Astrocyte (in vitro differentiated cells and primary cell): ENCODE results near the gene RASGRF1. TPM values are rescaled to one million over a fixed set of nuclear protein-coding genes. Genes with fewer than 3 reads are reported as not detected.

ENCODE experiments used
- DNase-seq: peaks from one replicate; pipeline ENCODE4 v3.0.0-alpha.2; 2010; ENCODE audit warnings: low read depth
- FAIRE-seq: peaks from 2 replicates; lab custom pipeline; 2011; peaks lifted over from hg19 to GRCh38; lab: Jason Lieb, UNC
- H2AFZ ChIP-seq: 2 replicates; pipeline ENCODE4 v1.6.0; 2012; ENCODE audit warnings: low read depth, low read length, inconsistent platforms
- H3K27ac ChIP-seq: 2 replicates; pipeline ENCODE4 v1.5.1; 2011; ENCODE audit warnings: low read depth, low read length, inconsistent platforms
- H3K27me3 ChIP-seq: 2 replicates; pipeline ENCODE4 v1.6.0; 2011; ENCODE audit warnings: low read length, inconsistent platforms; ENCODE audit not compliant: insufficient read depth
- H3K36me3 ChIP-seq: 2 replicates; pipeline ENCODE4 v1.5.1; 2011; ENCODE audit warnings: low read length, inconsistent platforms; ENCODE audit not compliant: insufficient read depth
- H3K4me1 ChIP-seq: 2 replicates; pipeline ENCODE4 v1.5.1; 2011; ENCODE audit warnings: low read length, inconsistent platforms; ENCODE audit not compliant: insufficient read depth
- H3K4me2 ChIP-seq: 2 replicates; pipeline ENCODE4 v1.6.0; 2012; ENCODE audit warnings: low read length, inconsistent platforms
- H3K4me3 ChIP-seq: 2 replicates; pipeline ENCODE4 v1.5.1; 2011; ENCODE audit warnings: low read depth, mild to moderate bottlenecking, low read length, inconsistent platforms; ENCODE audit not compliant: insufficient read depth
- H3K79me2 ChIP-seq: 2 replicates; pipeline ENCODE4 v1.6.0; 2012; ENCODE audit warnings: mild to moderate bottlenecking, low read length, inconsistent platforms; ENCODE audit not compliant: insufficient read depth
- H3K9ac ChIP-seq: 2 replicates; pipeline ENCODE4 v1.6.0; 2012; ENCODE audit warnings: mild to moderate bottlenecking, low read length, inconsistent platforms
- H3K9me3 ChIP-seq: 2 replicates; pipeline ENCODE4 v1.5.1; 2012; ENCODE audit warnings: low read depth, mild to moderate bottlenecking, low read length, inconsistent platforms; ENCODE audit not compliant: insufficient read depth
- H4K20me1 ChIP-seq: 2 replicates; pipeline ENCODE4 v1.6.0; 2012; ENCODE audit warnings: low read length, inconsistent platforms; ENCODE audit not compliant: insufficient read depth
- H3K27ac Mint-ChIP-seq: one replicate; pipeline ENCODE4 v1.8.0; 2021; ENCODE audit warnings: mild to moderate bottlenecking, mixed read lengths; ENCODE audit not compliant: unreplicated experiment
- H3K27me3 Mint-ChIP-seq: one replicate; pipeline ENCODE4 v1.8.0; 2021; ENCODE audit warnings: low read depth, mixed read lengths; ENCODE audit not compliant: unreplicated experiment
- H3K36me3 Mint-ChIP-seq: one replicate; pipeline ENCODE4 v1.8.0; 2021; ENCODE audit warnings: low read depth, mixed read lengths; ENCODE audit not compliant: unreplicated experiment
- H3K4me1 Mint-ChIP-seq: one replicate; pipeline ENCODE4 v1.8.0; 2021; ENCODE audit warnings: low read depth, mixed read lengths; ENCODE audit not compliant: unreplicated experiment
- H3K4me3 Mint-ChIP-seq: one replicate; pipeline ENCODE4 v1.8.0; 2021; ENCODE audit warnings: mild to moderate bottlenecking, moderate library complexity, mixed read lengths; ENCODE audit not compliant: unreplicated experiment
- H3K9me3 Mint-ChIP-seq: one replicate; pipeline ENCODE4 v1.8.0; 2021; ENCODE audit warnings: mild to moderate bottlenecking, mixed read lengths; ENCODE audit not compliant: unreplicated experiment
- EZH2 ChIP-seq: IDR thresholded peaks from 2 replicates; pipeline ENCODE4 v1.6.1; 2012; ENCODE audit warnings: mild to moderate bottlenecking, low read length, inconsistent platforms; ENCODE audit not compliant: insufficient read depth
- total RNA-seq: library from RNA; stranded (reverse); gene quantifications from 2 replicates; pipeline ENCODE4 v1.2.1, GENCODE V29; 2021
- TF ChIP-seq, protein P1 (sequence below): IDR thresholded peaks from 2 replicates; pipeline ENCODE4 v1.5.1; 2011; ENCODE audit warnings: low read depth, mild to moderate bottlenecking, inconsistent platforms, low read length, moderate library complexity; ENCODE audit not compliant: insufficient read depth

Gene RASGRF1
- total RNA-seq, 1 donor from 2014 or later: 1.2 TPM

DNA sequence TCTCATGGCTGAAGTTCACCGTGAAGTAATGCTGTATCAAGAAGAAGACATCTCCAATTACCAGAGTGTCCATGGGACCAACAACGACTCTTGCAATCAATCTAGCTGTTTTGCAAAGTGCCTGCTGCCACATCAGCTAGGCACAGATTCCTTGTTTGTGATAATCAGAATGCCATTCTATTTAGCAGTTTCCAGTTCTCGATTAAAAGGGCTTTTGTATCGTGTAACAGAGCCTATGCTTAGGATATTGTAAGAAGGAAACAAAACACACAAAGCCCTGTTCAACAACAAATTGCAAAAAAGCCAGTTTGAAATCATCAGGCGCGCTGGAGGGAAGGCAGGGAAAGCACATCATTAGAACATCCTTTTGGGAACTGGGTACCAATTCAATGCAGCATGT is 26.1 kb downstream of the RASGRF1 start:
- Mint-ChIP-seq H3K4me3 (no peak overlapping the region), H3K36me3 (no peaks in the 10 kb centered on the region), H3K27ac (no peak overlapping the region), H3K27me3 (peaks cover 52% of the 10 kb centered on the region), H3K9me3 (peaks cover 4% of the 10 kb centered on the region), H3K4me1 (no peaks in the 10 kb centered on the region)
- no peaks in the 10 kb centered on the region for H4K20me1 ChIP-seq
- no peak overlapping the region for H3K4me2 ChIP-seq
- FAIRE-seq: no peak
- no peak overlapping the region for H3K27ac ChIP-seq
- H3K9ac ChIP-seq: no peak overlapping the region
- no peak overlapping the region for H3K4me3 ChIP-seq
- no peak for TF ChIP-seq EZH2
- TF ChIP-seq, protein P1, sequence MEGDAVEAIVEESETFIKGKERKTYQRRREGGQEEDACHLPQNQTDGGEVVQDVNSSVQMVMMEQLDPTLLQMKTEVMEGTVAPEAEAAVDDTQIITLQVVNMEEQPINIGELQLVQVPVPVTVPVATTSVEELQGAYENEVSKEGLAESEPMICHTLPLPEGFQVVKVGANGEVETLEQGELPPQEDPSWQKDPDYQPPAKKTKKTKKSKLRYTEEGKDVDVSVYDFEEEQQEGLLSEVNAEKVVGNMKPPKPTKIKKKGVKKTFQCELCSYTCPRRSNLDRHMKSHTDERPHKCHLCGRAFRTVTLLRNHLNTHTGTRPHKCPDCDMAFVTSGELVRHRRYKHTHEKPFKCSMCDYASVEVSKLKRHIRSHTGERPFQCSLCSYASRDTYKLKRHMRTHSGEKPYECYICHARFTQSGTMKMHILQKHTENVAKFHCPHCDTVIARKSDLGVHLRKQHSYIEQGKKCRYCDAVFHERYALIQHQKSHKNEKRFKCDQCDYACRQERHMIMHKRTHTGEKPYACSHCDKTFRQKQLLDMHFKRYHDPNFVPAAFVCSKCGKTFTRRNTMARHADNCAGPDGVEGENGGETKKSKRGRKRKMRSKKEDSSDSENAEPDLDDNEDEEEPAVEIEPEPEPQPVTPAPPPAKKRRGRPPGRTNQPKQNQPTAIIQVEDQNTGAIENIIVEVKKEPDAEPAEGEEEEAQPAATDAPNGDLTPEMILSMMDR: no peak
- no peaks in the 10 kb centered on the region for H3K36me3 ChIP-seq
- H3K9me3 ChIP-seq: no peaks in the 10 kb centered on the region
- H3K4me1 ChIP-seq: no peaks in the 10 kb centered on the region
- no peak overlapping the region for H2AFZ ChIP-seq
- DNase-seq: no peak
- H3K79me2 ChIP-seq: no peaks in the 10 kb centered on the region
- peaks cover 4% of the 10 kb centered on the region for H3K27me3 ChIP-seq

DNA sequence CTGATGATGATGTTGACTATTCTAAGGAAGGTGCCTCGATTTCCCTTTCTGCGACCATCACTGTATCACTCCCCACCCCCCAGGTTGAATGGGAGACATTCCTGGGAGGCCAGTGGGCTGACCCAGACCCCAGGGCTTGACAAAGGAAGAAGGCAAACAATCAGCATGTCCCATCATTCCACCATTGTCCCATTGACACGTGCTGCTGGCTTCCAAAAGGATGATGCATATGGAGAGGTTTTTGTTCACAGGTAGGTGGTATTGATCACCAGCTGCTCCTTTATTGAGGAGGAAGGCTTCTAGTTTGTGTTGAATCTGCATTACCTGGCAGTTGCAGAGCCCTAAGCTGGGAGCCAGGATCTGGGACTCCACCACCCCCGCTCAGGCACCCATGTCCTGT is 30.4 kb downstream of the RASGRF1 start:
- no peak overlapping the region for H3K4me3 Mint-ChIP-seq
- DNase-seq (no peak), FAIRE-seq (no peak)
- H3K4me1 Mint-ChIP-seq: no peaks in the 10 kb centered on the region
- H3K36me3 ChIP-seq: no peaks in the 10 kb centered on the region
- no peak overlapping the region for H3K27ac Mint-ChIP-seq
- no peaks in the 10 kb centered on the region for H3K79me2 ChIP-seq
- H3K36me3 Mint-ChIP-seq: no peaks in the 10 kb centered on the region
- H3K27me3 ChIP-seq: peaks cover 4% of the 10 kb centered on the region
- H3K9me3 Mint-ChIP-seq: peaks cover 14% of the 10 kb centered on the region
- H3K4me3 ChIP-seq: no peak overlapping the region
- H2AFZ ChIP-seq: no peak overlapping the region
- H3K4me2 ChIP-seq: no peak overlapping the region
- no peaks in the 10 kb centered on the region for H3K4me1 ChIP-seq
- no peaks in the 10 kb centered on the region for H3K9me3 ChIP-seq
- no peak for TF ChIP-seq EZH2
- TF ChIP-seq, protein P1: no peak
- H3K27me3 Mint-ChIP-seq: peaks cover 57% of the 10 kb centered on the region
- no peak overlapping the region for H3K9ac ChIP-seq
- no peak overlapping the region for H3K27ac ChIP-seq
- H4K20me1 ChIP-seq: no peaks in the 10 kb centered on the region

DNA sequence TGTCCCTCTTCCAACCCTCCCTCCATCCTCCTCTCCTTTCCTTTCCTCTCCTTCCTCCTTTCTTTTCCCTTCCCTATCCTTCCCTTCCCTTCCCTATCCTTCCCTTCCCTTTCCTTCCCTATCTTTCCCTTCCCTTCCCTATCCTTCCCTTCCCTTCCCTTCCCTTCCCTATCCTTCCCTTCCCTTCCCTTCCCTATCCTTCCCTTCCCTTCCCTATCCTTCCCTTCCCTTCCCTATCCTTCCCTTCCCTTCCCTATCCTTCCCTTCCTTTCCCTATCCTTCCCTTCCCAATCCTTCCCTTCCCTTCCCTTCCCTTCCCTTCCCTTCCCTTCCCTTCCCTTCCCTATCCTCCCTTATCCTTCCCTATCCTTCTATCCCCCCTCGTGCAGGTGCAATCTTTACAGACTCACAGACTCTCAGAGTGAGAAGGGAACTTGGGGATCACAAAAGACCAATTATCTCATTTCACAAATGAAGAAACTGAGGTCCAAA is 31.5 kb downstream of the RASGRF1 start:
- H3K27ac ChIP-seq: no peak overlapping the region
- no peak overlapping the region for H3K4me3 ChIP-seq
- no peaks in the 10 kb centered on the region for H3K79me2 ChIP-seq
- no peaks in the 10 kb centered on the region for H4K20me1 ChIP-seq
- H3K27ac Mint-ChIP-seq: no peak overlapping the region
- no peak overlapping the region for H3K4me2 ChIP-seq
- no peak overlapping the region for H2AFZ ChIP-seq
- H3K9me3 ChIP-seq: no peaks in the 10 kb centered on the region
- peaks cover 56% of the 10 kb centered on the region for H3K27me3 Mint-ChIP-seq
- H3K4me3 Mint-ChIP-seq: no peak overlapping the region
- H3K36me3 ChIP-seq: no peaks in the 10 kb centered on the region
- no peak overlapping the region for H3K9ac ChIP-seq
- H3K27me3 ChIP-seq: no peaks in the 10 kb centered on the region
- H3K4me1 Mint-ChIP-seq: no peaks in the 10 kb centered on the region
- H3K4me1 ChIP-seq: no peaks in the 10 kb centered on the region
- peaks cover 2% of the 10 kb centered on the region for H3K36me3 Mint-ChIP-seq
- no peak for FAIRE-seq
- peaks cover 14% of the 10 kb centered on the region for H3K9me3 Mint-ChIP-seq
- no peak for DNase-seq
- TF ChIP-seq EZH2: no peak
- TF ChIP-seq, protein P1: no peak
